Stimulated activated CD4-positive, alpha-beta T cell treated with anti-CD3 and anti-CD28 coated beads, Interleukin-1b, Interleukin-23, amount 100 ng/mL, for 1 hour (primary cell): ENCODE results near the gene ZNF562.

Experiments used
- DNase-seq, 2 donors: peaks; one replicate each; pipeline ENCODE4 v3.0.0-alpha.2; 2020; ENCODE audit warnings: low read depth in 2 of 2

The ZNF562 gene

DNA sequence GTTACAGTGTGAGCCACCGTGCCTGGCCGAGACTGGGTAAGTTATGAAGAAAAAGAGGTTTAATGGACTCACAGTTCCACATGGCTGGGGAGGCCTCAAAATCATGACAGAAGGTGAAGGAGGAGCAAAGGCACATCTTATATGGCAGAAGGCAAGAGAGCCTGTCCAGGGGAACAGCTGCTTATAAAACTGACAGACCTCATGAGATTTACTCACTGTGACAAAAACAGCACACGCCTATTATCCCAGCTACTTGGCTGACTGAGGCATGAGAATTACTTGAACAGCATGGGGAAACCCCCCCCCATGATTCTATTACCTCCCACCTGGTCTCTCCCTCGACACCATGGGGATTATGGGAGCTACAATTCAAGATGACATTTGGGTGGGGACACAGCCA is 30.4 kb downstream of the ZNF562 start:
- no peak for DNase-seq

DNA sequence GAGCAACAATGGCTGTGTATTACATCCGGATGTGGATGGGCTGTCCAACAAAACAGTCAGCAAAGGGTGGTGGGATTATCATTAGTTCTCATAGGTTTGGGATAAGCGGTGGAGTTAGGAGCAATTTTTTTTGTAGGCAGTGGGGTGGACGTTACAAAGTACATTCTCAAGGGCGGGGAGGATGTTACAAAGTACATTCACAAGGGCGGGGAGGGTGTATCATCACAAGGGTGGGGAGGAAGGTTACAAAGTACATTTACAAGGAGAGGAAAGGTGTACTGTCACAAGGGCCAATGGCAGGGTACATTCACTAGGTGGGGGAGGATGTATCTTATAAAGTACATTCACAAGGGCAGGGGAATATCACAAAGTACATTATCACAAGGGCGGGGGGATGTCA is 33.1 kb downstream of the ZNF562 start:
- DNase-seq = no peak

DNA sequence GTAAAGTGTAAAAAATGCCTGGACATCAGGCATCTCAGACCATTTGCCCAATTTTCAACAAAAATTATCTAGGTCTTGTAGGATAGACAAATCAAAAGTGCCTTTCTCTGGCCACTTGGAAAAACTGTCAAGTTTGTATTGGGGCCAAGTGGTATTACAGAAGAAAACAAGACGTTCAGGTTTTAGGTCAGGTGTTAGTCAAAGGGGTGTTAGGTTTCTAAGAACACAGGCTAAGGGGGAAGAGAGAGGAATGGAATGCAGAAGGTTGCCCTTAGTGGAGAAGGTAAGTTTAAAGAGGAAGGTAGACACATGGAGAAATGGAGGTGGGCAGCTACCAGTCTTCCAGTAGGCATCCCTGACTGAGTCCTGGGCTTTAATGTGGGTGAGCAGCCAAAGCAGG is 33.9 kb downstream of the ZNF562 start:
- DNase-seq = no peak

DNA sequence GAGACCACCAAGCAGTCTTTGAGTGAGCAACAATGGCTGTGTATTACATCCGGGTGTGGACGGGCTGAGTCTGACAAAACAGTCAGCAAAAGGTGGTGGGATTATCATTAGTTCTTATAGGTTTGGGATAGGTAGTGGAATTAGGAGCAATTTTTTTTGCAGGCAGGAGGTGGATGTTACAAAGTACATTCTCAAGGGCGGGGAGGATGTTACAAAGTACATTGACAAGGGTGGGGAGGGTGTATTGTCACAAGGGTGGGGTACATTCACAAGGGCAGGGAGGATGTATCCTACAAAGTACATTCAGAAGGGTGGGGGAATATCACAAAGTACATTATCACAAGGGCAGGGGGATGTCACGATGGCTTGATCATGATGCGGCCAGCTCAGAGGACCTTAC is 38.9 kb downstream of the ZNF562 start:
- no peak for DNase-seq

DNA sequence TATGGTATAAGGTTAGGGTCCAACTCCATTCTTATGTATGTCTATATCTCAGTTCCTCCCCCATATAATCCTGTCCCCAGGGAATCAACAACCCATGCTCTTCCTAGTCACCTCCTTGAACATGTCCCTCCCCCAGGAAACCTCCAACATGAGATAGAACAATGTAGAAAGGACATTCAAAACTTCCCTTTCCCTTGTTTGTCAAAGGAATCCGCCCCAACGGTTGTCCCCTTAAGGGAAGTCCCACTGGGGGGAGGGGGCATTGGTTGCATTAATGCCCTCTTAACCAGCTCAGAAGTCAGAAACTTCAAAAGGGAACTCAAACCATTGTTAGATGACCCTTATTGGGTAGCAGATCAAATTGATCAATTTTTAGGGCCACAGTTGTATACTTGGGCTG is 47.0 kb downstream of the ZNF562 start:
- no peak for DNase-seq

DNA sequence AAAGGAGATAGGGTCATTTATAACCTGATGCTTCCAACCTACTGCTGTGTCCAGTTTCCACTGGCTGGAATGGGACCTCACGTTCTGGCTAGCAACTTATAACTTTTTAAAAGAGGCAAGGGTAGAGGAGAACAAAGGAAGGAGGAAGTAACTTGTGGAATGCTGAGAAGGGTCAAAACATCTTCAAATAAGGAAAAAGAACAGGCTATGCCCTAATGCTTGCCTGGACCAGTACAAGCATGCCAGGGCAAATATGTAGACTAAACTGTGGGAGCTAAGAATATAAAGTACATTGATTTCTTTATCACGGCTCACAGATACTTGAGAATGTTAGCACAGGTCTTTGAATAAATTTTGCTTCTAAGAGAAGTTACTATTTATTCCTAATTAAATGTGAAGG is 52.4 kb downstream of the ZNF562 start:
- DNase-seq = no peak

DNA sequence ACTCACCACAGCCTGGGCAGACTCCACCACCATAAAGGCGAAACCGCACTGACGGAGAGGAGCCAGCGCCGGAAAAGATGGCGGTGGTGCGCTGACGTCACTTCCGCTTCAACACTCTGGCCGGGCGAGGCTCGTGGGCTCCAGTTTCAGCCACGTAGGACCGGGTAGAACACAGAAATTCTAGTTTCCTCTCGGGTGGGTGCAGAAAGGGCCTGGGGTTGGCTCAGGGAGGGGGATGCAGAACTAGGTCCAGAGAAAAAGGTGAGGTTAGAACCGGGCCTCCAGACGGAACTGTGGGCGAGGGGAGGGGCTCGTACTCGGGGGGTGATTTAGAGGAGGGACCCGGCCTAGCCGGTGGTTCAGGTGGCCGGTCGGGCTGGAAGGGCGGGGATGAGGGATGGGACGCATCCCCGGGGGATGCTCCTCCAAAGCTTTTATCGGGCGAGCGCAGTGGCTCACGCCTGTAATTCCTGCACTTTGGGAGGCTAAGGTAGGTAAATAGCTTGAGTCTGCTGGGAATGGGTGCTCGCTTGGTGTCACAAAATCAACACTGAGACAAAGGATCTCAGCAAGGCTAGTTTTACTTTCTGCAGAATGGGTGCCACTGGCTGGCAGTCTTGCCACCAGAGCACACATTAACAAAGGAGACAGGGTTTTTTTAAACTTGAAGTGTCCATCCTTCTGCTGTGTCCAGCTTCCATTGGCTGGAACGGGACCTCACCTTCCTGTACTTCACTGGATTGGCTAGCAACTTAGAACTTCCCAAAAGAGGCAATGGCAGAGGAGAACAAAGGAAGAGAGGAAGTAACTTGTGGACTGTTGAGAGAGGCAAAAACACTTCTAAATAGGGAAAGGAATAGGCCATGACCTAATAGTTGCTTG is 53.5 kb downstream of the ZNF562 start, which contains the start of gene ZNF561:
ZNF561 (minus strand) TSS at position 77 of the 882 bp plus-strand sequence. CDS start 1,776 bp downstream, outside the sequence.
- peak; percentile 67 to 68 for DNase-seq

DNA sequence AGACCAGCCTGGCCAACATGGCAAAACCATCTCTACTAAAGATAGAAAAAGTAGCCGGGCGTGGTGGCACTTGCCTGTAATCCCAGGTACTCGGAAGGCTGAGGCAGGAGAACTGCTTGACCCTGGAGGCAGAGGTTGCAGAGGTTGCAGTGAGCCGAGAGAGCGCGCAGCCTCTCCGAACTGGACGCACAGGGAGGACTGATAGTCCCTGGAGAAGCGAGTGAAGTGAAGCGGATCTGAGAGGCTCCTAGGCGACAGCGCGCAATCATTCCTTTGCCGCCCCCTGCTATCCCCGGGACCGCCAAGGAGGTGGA is 54.1 kb downstream of the ZNF562 start:
- no peak for DNase-seq

DNA sequence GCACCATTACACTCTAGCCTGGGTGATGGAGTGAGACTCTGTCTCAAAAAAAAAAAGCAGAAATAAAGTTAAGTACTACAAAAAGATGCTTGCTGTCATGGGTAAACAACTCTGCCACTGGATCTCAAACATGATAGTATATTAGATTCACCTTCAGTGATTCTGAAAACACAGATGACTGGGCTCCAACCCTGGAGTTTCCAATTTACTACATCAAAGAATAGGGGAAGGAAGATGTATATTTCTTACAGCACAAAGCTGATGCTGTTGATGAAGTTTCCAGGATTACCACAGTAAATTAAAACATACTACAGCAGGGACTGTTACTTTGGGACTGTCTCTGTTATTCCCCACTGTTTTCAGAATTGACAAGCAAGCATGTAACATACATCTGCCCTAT is 59.1 kb downstream of the ZNF562 start:
- no peak for DNase-seq

DNA sequence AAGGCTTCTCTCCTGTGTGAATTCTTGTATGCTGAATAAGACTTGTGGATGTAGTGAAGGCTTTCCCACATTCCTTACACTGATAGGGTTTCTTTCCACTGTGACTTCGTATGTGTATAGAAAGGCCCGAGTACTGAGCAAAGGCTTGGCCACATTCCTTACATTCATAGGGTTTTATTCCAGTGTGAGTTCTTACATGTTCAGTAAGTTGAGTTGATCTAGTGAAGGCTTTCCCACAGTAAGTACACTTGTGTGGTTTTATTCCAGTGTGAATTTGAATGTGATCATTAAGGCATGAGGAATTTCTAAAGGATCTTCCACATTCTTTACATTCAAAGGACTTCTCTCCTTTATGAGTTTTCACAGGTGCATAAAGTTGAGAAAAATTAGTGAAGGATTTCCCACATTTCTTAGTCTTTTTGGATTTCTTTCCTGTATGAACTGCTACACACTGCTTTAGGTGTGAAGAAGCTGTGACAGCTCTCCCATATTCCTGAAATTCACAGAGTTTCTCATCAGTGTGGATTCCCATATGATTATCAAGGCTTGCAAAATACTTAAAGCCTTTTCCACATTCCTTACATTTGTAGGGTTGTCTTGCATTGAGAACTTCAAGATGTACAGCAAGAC is 64.3 kb downstream of the ZNF562 start:
- no peak for DNase-seq

DNA sequence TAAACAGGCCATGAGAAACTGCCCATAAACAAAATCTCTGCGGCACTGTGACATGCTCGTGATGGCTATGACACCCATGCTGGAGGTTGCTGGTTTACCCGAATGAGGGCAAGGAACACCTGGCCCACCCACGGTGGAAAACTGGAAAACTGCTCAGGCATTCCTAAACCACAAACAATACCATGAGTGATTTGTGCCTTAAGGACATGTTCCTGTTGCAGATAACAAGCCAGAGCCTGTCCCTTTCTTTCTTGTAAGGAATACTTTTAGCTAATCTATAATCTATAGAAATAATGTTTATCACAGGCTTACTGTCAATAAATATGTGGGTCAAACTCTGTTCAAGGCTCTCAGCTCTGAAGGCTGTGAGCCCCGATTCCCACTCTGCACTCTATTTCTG is 66.0 kb downstream of the ZNF562 start:
- DNase-seq = no peak

DNA sequence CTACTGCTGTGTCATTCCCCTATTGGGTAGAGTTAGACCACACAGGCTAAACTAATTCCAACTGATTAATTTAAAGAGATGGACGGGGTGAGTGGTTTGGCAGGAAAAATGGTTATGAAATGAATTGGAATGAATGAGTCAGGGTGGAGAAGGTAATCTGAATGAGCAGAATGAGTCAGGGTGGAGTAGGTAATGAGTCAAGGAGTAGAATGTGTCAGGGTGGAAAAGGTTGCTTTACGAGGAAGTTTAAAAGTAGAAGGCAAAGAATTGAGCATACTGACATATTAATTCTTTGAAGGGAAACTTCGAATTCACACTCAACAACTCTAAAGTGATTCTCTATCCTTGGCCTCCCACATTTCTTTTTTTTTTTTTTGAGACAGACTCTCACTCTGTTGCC is 77.9 kb downstream of the ZNF562 start:
- no peak for DNase-seq
